IMR-90 (cell line): ENCODE results near the gene TCF19. TPM values are rescaled to one million over a fixed set of nuclear protein-coding genes. Genes with fewer than 3 reads are reported as not detected.

Experiments
- ATAC-seq: fragments of 200-7000 bp; cut with Tn5 transposase; 2 replicates; pipeline ENCODE4 v1.9.1; 2020; ENCODE audit warnings: low read depth, mild to moderate bottlenecking, moderate library complexity
- BruUV-seq: library from RNA; stranded (reverse); fragments of 400-500 nt; replicated peaks from 2 replicates; lab custom pipeline; 2021; lab: Mats Ljungman, UMichigan
- CTCF ChIA-PET: fragments of 300-600 bp; formaldehyde crosslinking; extraction: SDS; loops from one replicate; lab custom pipeline; 2021; ENCODE audit warnings: antibody characterized with exemption; lab: Yijun Ruan, JAX
- POLR2A ChIA-PET: fragments of 300-600 bp; sonication (Branson Sonifier 250); formaldehyde crosslinking; loops from one replicate; lab custom pipeline; 2022; ENCODE audit warnings: antibody characterized with exemption; ENCODE audit not compliant: unreplicated experiment; lab: Charles Lee
- DNase-seq: peaks from one replicate; pipeline ENCODE4 v3.0.0; 2013
- H2AFZ ChIP-seq: replicated peaks from 2 replicates; pipeline ENCODE3; 2013; ENCODE audit warnings: low read length, mild to moderate bottlenecking; ENCODE audit not compliant: poor library complexity
- H2AK5ac ChIP-seq: 2 replicates; pipeline ENCODE4 v1.6.1; 2013; ENCODE audit warnings: low read depth, low read length, inconsistent platforms
- H2AK9ac ChIP-seq: replicated peaks from 2 replicates; pipeline ENCODE3; 2013; ENCODE audit warnings: mild to moderate bottlenecking, low read depth, low read length, moderate library complexity; ENCODE audit not compliant: poor library complexity
- H2BK120ac ChIP-seq: 2 replicates; pipeline ENCODE4 v1.6.1; 2013; ENCODE audit warnings: low read depth, low read length, inconsistent platforms
- H2BK15ac ChIP-seq: 3 replicates; pipeline ENCODE4 v1.6.1; 2013; ENCODE audit warnings: low read depth, low read length, inconsistent platforms
- H2BK20ac ChIP-seq: 2 replicates; pipeline ENCODE4 v1.6.1; 2013; ENCODE audit warnings: low read depth, mild to moderate bottlenecking, inconsistent platforms, low read length, moderate library complexity
- H2BK5ac ChIP-seq: 2 replicates; pipeline ENCODE4 v1.6.1; 2013; ENCODE audit warnings: mild to moderate bottlenecking, low read depth, low read length, inconsistent platforms; ENCODE audit not compliant: poor library complexity, severe bottlenecking
- H3K14ac ChIP-seq: replicated peaks from 2 replicates; pipeline ENCODE4 v1.6.1; 2013; ENCODE audit warnings: low read depth, low read length, inconsistent platforms
- H3K18ac ChIP-seq: 2 replicates; pipeline ENCODE4 v1.6.1; 2013; ENCODE audit warnings: low read depth, low read length, control low read depth
- H3K23ac ChIP-seq: 2 replicates; pipeline ENCODE4 v1.6.1; 2013; ENCODE audit warnings: low read depth, low read length, inconsistent platforms
- H3K27ac ChIP-seq: 2 replicates; pipeline ENCODE4 v1.5.1; 2013; ENCODE audit warnings: mild to moderate bottlenecking, control low read depth, low read length; ENCODE audit not compliant: insufficient read depth
- H3K27me3 ChIP-seq: 2 replicates; pipeline ENCODE4 v1.6.1; 2013; ENCODE audit warnings: low read length; ENCODE audit not compliant: control insufficient read depth, insufficient read depth
- H3K36me3 ChIP-seq: 2 replicates; pipeline ENCODE4 v1.6.1; 2013; ENCODE audit warnings: low read length, mixed read lengths; ENCODE audit not compliant: control insufficient read depth, insufficient read depth
- H3K4ac ChIP-seq: 2 replicates; pipeline ENCODE4 v1.6.1; 2013; ENCODE audit warnings: low read depth, low read length, inconsistent platforms
- H3K4me1 ChIP-seq: 2 replicates; pipeline ENCODE4 v1.6.1; 2013; ENCODE audit warnings: low read length, mixed read lengths; ENCODE audit not compliant: control insufficient read depth, insufficient read depth
- H3K4me2 ChIP-seq: 2 replicates; pipeline ENCODE4 v1.6.1; 2013; ENCODE audit warnings: low read depth, mild to moderate bottlenecking, control low read depth, low read length, moderate library complexity
- H3K4me3 ChIP-seq: 2 replicates; pipeline ENCODE4 v1.5.1; 2013; ENCODE audit warnings: low read depth, mild to moderate bottlenecking, control low read depth, low read length, moderate library complexity; ENCODE audit not compliant: insufficient read depth
- H3K56ac ChIP-seq: 2 replicates; pipeline ENCODE4 v1.6.1; 2013; ENCODE audit warnings: low read length, inconsistent platforms; ENCODE audit not compliant: insufficient read depth; ENCODE audit errors: extremely low read depth
- H3K79me1 ChIP-seq, 2 experiments: 2 replicates each; pipeline ENCODE4 v1.6.1; 2013; ENCODE audit warnings: low read length in 2 of 2, inconsistent platforms in 1 of 2, low read depth in 1 of 2
- H3K9ac ChIP-seq: 2 replicates; pipeline ENCODE4 v1.6.1; 2013; ENCODE audit warnings: low read depth, low read length, control low read depth
- H3K9me1 ChIP-seq: 2 replicates; pipeline ENCODE4 v1.6.1; 2013; ENCODE audit warnings: low read length, inconsistent platforms; ENCODE audit not compliant: insufficient read depth
- H3K9me3 ChIP-seq: 2 replicates; pipeline ENCODE4 v1.6.1; 2013; ENCODE audit warnings: low read length; ENCODE audit not compliant: control insufficient read depth, insufficient read depth
- H4K20me1 ChIP-seq: 2 replicates; pipeline ENCODE4 v1.6.1; 2013; ENCODE audit warnings: low read length, inconsistent platforms; ENCODE audit not compliant: insufficient read depth
- H4K5ac ChIP-seq: 2 replicates; pipeline ENCODE4 v1.6.1; 2013; ENCODE audit warnings: mild to moderate bottlenecking, low read depth, low read length, control low read depth
- H4K8ac ChIP-seq, 2 experiments: 2 replicates each; pipeline ENCODE4 v1.6.1; 2013; ENCODE audit warnings: low read depth in 2 of 2, low read length in 2 of 2, control low read depth in 1 of 2, inconsistent platforms in 1 of 2
- H4K91ac ChIP-seq: 2 replicates; pipeline ENCODE4 v1.6.1; 2013; ENCODE audit warnings: low read depth, low read length, inconsistent platforms; ENCODE audit not compliant: insufficient read depth
- BHLHE40 ChIP-seq: fragments of 150-350 bp; IDR thresholded peaks from 2 replicates; pipeline ENCODE4 v1.6.1; 2016; ENCODE audit warnings: mild to moderate bottlenecking, low read depth, low read length
- CTCF ChIP-seq: conservative IDR thresholded peaks from 2 replicates; pipeline ENCODE4 v1.5.1; 2012; ENCODE audit warnings: mild to moderate bottlenecking, low read depth, low read length, improper control_type of control experiment
- ELK1 ChIP-seq: fragments of 150-350 bp; IDR thresholded peaks from 2 replicates; pipeline ENCODE4 v1.6.1; 2016; ENCODE audit warnings: low read depth, mild to moderate bottlenecking, low read length, moderate library complexity, borderline replicate concordance
- FOS ChIP-seq: fragments of 150-350 bp; IDR thresholded peaks from 2 replicates; pipeline ENCODE4 v1.6.1; 2016; ENCODE audit warnings: low read depth, low read length
- MAFK ChIP-seq: IDR thresholded peaks from 2 replicates; pipeline ENCODE4 v1.6.1; 2012; ENCODE audit warnings: low read depth, low read length, improper control_type of control experiment
- RCOR1 ChIP-seq: IDR thresholded peaks from 2 replicates; pipeline ENCODE4 v1.6.1; 2012; ENCODE audit warnings: mild to moderate bottlenecking, low read length, improper control_type of control experiment; ENCODE audit not compliant: insufficient replicate concordance
- RFX5 ChIP-seq: IDR thresholded peaks from 2 replicates; pipeline ENCODE4 v1.8.0; 2012; ENCODE audit warnings: low read depth, mild to moderate bottlenecking, low read length, moderate library complexity
- SMC3 ChIP-seq: fragments of 150-350 bp; IDR thresholded peaks from 2 replicates; pipeline ENCODE4 v1.6.1; 2016; ENCODE audit warnings: low read depth, mild to moderate bottlenecking, antibody characterized with exemption, low read length, moderate library complexity
- USF2 ChIP-seq: fragments of 150-350 bp; IDR thresholded peaks from 2 replicates; pipeline ENCODE4 v1.6.1; 2017; ENCODE audit warnings: mild to moderate bottlenecking, antibody characterized with exemption, low read length, low read depth
- WGBS, 2 experiments: methylation state at CpG; one replicate each; pipeline versions ENCODE4 v1.1.5 to v1.1.7; 2013; ENCODE audit warnings: missing lambda C conversion rate in 2 of 2; ENCODE audit not compliant: insufficient read length in 1 of 2; ENCODE audit errors: extremely low coverage in 2 of 2; 5-methylcytosine and 5-hydroxymethylcytosine counted together
- dilution Hi-C: fragments of 300-500 bp; cut with HindIII; formaldehyde crosslinking; loops from one replicate; pipeline ENCODE4 v1.14.3; 2018; ENCODE audit warnings: low sequenced_read_pairs; ENCODE audit not compliant: unreplicated experiment
- in situ Hi-C: fragments of 300-500 bp; cut with MboI; formaldehyde crosslinking; loops from 3 replicates; pipeline ENCODE4 v1.14.3; 2019; ENCODE audit warnings: low sequenced_read_pairs, inconsistent platforms, mixed read lengths
- intact Hi-C: fragments of 100-400 bp; cut with micrococcal nuclease; formaldehyde crosslinking; loops from 2 replicates; pipeline ENCODE4 v1.10.0; 2022
- polyA plus RNA-seq, 3 experiments: library from polyadenylated mRNA; depleted of rRNA; stranded (reverse); fragments of >200 nt; gene quantifications; 2 replicates each; pipeline ENCODE4 v1.2.3, GENCODE V29; 2012; ENCODE audit warnings: low replicate concordance in 1 of 3
- total RNA-seq: library from RNA; depleted of rRNA; stranded (reverse); fragments of >200 nt; gene quantifications from 2 replicates; pipeline ENCODE4 v1.2.3, GENCODE V29; 2012

TCF19 gene
- total and polyA plus RNA-seq, 2 of the 4 experiments (the other 2 are of a cell fraction) = 13.1 to 14.2 TPM

- Histone ChIP-seq H3K14ac (no peak overlapping the region), H3K56ac (no peak overlapping the region), H4K8ac (peak overlapping the region; percentile 51 to 77; a peak in 3 of 4 replicates), H2BK15ac (peak overlapping the region; percentile 65; the same call in 1 of the 3 replicates), H2AFZ (peak overlapping the region; percentile 86), H3K9me1 (peaks cover 15% of the 10 kb centered on the region), H2BK20ac (peak overlapping the region; percentile 20; the same call in 1 of the 2 replicates), H2AK5ac (peak overlapping the region; percentile 67; the same call in 1 of the 2 replicates), H3K9ac (no peak overlapping the region), H4K5ac (0 out of 2 replicates have a peak overlapping the region, but pooled peaks have one; percentile 34), H3K9me3 (no peaks in the 10 kb centered on the region), H3K4ac (peak overlapping the region; percentile 78; the same call in 1 of the 2 replicates), H3K23ac (no peak overlapping the region), H4K91ac (peak overlapping the region; percentile 49), H3K4me3 (no peak overlapping the region), H3K36me3 (peaks cover 8% of the 10 kb centered on the region), H3K18ac (no peak overlapping the region), H2BK5ac (no peak overlapping the region), H3K4me1 (peaks cover 13% of the 10 kb centered on the region), H3K79me1 (no peaks in the 10 kb centered on the region), H4K20me1 (no peaks in the 10 kb centered on the region; the same call in 1 of the 2 replicates), H3K27me3 (no peaks in the 10 kb centered on the region), H3K4me2 (no peak overlapping the region), H3K27ac (no peak overlapping the region), H2BK120ac (peak overlapping the region; percentile 65; the same call in 1 of the 2 replicates), H2AK9ac (no peak overlapping the region)
- WGBS, 2 experiments = no CpG with 5 or more reads among the region's 4 CpGs
- peak; percentile 25 for ATAC-seq
- in situ Hi-C loops (loop anchor here (5.0 kb wide), 2 partner anchors 53 to 228 kb away; no protein-coding TSS in a partner anchor), dilution Hi-C loops (no loop called here), intact Hi-C loops (loop anchor here (5.0 kb wide), 1 partner anchor 133 kb away; the partner anchor contains the start of gene HLA-C)
- BruUV-seq = no TSS peak
- DNase-seq = peak; percentile 46
- TF ChIP-seq BHLHE40 (no peak), CTCF (no peak), SMC3 (no peak), FOS (no peak), RFX5 (no peak), RCOR1 (no peak), MAFK (no peak), ELK1 (no peak), USF2 (no peak)
- ChIA-PET POLR2A (no interaction called here), CTCF (no interaction called here)
Observed at GRCh38 chr6:31139599-31139998, 18.8 kb upstream of the TCF19 start.
